ENCODE data around the gene MMP20.

Gene MMP20

DNA sequence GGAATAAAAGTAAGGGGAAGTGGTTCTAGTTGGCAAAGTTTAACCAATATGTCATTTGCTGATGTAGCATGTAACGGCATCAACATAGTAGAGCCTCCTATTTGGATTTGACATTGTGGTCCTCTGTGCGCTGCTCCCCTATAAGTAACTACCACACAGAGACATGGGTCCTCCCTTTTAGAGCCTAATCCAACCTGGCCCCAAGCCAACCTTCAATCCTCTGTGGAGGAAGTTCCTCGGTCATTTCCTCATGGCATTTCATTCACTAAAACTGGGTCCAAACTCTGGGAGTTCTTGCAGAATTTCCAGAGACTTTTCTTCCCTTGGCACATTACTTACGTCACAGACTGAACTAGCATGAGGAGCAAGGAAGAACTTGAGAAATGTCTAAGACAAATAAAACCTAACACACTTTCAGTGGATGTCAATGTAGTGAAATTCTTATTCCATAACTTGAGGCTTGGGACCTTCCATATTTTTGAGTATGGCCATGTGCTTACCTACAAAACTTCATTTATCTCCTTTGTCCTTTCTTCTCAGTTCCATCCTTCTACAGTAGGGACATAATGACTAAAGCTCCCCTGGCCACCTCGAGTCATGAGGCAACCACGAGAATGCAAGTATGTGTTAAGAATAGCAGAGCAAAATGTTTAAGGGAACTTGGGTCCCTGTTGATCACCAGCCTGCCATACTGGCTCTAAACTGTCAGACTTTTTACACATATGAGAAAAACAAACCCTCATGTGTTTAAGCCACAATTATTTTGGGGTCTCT is 34.7 kb downstream of the MMP20 start:
- TF ChIP-seq CTCF (IDR thresholded peaks at IDR 0.05; ENCODE audit: insufficient read depth, low read length, missing control alignments), result no peak
- POLR2A ChIA-PET, result no interaction called here
- no peak for DNase-seq (ENCODE audit: low read depth, low spot score)
- CTCF ChIA-PET, result no interaction called here
- H3K4me3 ChIP-seq (ENCODE audit: low read depth, low read length), result no peak overlapping the region

GRCh38 chr11:102589047-102589459 is 36.1 kb downstream of the MMP20 start:
- ChIA-PET POLR2A (no interaction called here), CTCF (no interaction called here)
- no peak for DNase-seq (ENCODE audit: low read depth, low spot score)
- H3K4me3 ChIP-seq (ENCODE audit: low read depth, low read length), result no peak overlapping the region
- no peak for TF ChIP-seq CTCF (IDR thresholded peaks at IDR 0.05; ENCODE audit: insufficient read depth, low read length, missing control alignments)

- ChIA-PET CTCF (no interaction called here), POLR2A (no interaction called here)
- no peak overlapping the region for H3K4me3 ChIP-seq (ENCODE audit: low read depth, low read length)
- DNase-seq (ENCODE audit: low read depth, low spot score), result no peak
- TF ChIP-seq CTCF (IDR thresholded peaks at IDR 0.05; ENCODE audit: insufficient read depth, low read length, missing control alignments), result no peak
Measured at GRCh38 chr11:102587722-102588121, 37.4 kb downstream of the MMP20 start.

DNA sequence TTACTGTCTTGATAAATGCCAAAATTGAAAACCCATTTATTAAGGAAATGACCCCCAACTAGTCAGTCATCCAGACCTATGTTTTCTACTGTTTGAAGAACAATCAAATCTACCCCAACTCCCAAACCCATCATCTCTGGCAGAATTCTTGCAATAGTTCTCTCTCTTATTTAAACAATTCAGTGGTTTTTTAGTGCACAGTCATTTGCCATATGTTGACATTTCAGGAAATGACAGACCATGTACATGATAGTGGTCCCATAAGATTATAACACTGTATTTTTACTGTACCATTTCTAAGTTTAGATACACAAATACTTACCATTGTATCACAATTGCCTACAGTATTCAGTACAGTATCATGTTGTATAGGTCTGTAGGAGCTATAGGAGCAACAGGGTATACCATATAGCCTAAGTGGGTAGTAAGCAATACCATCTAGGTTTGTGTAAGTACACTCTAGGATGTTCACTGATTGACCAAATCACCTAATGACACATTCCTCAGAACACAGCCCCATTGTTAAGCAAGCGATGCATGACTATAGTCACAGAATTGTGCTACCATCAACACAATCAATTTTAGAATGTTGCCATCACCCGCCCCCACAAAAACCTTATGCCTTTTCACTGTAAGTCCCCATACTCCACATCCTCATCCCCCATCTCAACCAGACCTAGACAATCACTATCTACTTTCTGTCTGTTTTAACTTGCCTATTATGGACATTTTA is 41.8 kb downstream of the MMP20 start:
- H3K4me3 ChIP-seq (ENCODE audit: low read depth, low read length), result no peak overlapping the region
- DNase-seq (ENCODE audit: low read depth, low spot score), result no peak
- ChIA-PET POLR2A (no interaction called here), CTCF (no interaction called here)
- no peak for TF ChIP-seq CTCF (IDR thresholded peaks at IDR 0.05; ENCODE audit: insufficient read depth, low read length, missing control alignments)

GRCh38 chr11:102582140-102582539 is 43.0 kb downstream of the MMP20 start:
- POLR2A ChIA-PET, result no interaction called here
- DNase-seq (ENCODE audit: low read depth, low spot score), result no peak
- no peak overlapping the region for H3K4me3 ChIP-seq (ENCODE audit: low read depth, low read length)
- CTCF ChIA-PET, result no interaction called here
- no peak for TF ChIP-seq CTCF (IDR thresholded peaks at IDR 0.05; ENCODE audit: insufficient read depth, low read length, missing control alignments)

- POLR2A ChIA-PET, result no interaction called here
- H3K4me3 ChIP-seq (ENCODE audit: low read depth, low read length), result no peak overlapping the region
- no peak for TF ChIP-seq CTCF (IDR thresholded peaks at IDR 0.05; ENCODE audit: insufficient read depth, low read length, missing control alignments)
- no peak for DNase-seq (ENCODE audit: low read depth, low spot score)
- CTCF ChIA-PET, result no interaction called here
Measured at GRCh38 chr11:102581066-102581465, 44.1 kb downstream of the MMP20 start.
